ENCODE results near the gene AVEN. TPM values are rescaled to one million over a fixed set of nuclear protein-coding genes. Genes with fewer than 3 reads are reported as not detected.

The AVEN gene
- total RNA-seq, 4 donors from 2014 or later, result 14.8 to 38.7 (median 26.9) TPM

- WGBS, 2 donors (ENCODE audit: low coverage in 1 of 2), result 80 to 96% methylated on average over 3 of the region's 4 CpGs
- H3K27me3 ChIP-seq, result no peaks in the 10 kb centered on the region
- no peaks in the 10 kb centered on the region for H3K36me3 ChIP-seq
- no peak overlapping the region for H3K4me3 ChIP-seq
- TF ChIP-seq POLR2A (IDR thresholded peaks at IDR 0.05) (no peak), EP300 (IDR thresholded peaks at IDR 0.05) (no peak), POLR2AphosphoS5 (IDR thresholded peaks at IDR 0.05) (no peak), CTCF (IDR thresholded peaks at IDR 0.05) (no peak)
- H3K27ac ChIP-seq, result no peak overlapping the region
- ATAC-seq, result no peak
- peaks cover 0 to 5% (median 0%) of the 10 kb centered on the region in 3 donors for H3K4me1 ChIP-seq
- no peaks in the 10 kb centered on the region for H3K9me3 ChIP-seq
Observed at GRCh38 chr15:33988384-33988783, 50.6 kb downstream of the AVEN start.

- ATAC-seq, result no peak
- Histone ChIP-seq H3K36me3 (no peaks in the 10 kb centered on the region), H3K27ac (no peak overlapping the region), H3K27me3 (no peaks in the 10 kb centered on the region), H3K4me1 (peaks cover 0 to 5% (median 0%) of the 10 kb centered on the region in 3 donors), H3K4me3 (no peak overlapping the region), H3K9me3 (no peaks in the 10 kb centered on the region)
- no peak for TF ChIP-seq EP300 (IDR thresholded peaks at IDR 0.05)
- TF ChIP-seq CTCF (IDR thresholded peaks at IDR 0.05), result no peak
- no peak for TF ChIP-seq POLR2A (IDR thresholded peaks at IDR 0.05)
- TF ChIP-seq POLR2AphosphoS5 (IDR thresholded peaks at IDR 0.05), result no peak
- 94 to 96% methylated on average over 2 of the region's 3 CpGs for WGBS, 2 donors (ENCODE audit: low coverage in 1 of 2)
Observed at GRCh38 chr15:33987444-33987843, 51.6 kb downstream of the AVEN start.

- ATAC-seq, result no peak
- Histone ChIP-seq H3K4me1 (peaks cover 0 to 5% (median 0%) of the 10 kb centered on the region in 3 donors), H3K27ac (no peak overlapping the region), H3K36me3 (no peaks in the 10 kb centered on the region), H3K9me3 (no peaks in the 10 kb centered on the region), H3K27me3 (no peaks in the 10 kb centered on the region), H3K4me3 (no peak overlapping the region)
- no peak for TF ChIP-seq EP300 (IDR thresholded peaks at IDR 0.05)
- TF ChIP-seq POLR2A (IDR thresholded peaks at IDR 0.05), result no peak
- TF ChIP-seq CTCF (IDR thresholded peaks at IDR 0.05), result no peak
- TF ChIP-seq POLR2AphosphoS5 (IDR thresholded peaks at IDR 0.05), result no peak
- 50% methylated on average over 2 of the region's 3 CpGs; no CpG with 5 or more reads in 1 of the 2 donors for WGBS, 2 donors (ENCODE audit: low coverage in 1 of 2)
Observed at GRCh38 chr15:33985751-33986150, 53.3 kb downstream of the AVEN start.

- peaks cover 0 to 5% (median 0%) of the 10 kb centered on the region in 3 donors for H3K4me1 ChIP-seq
- WGBS, 2 donors (ENCODE audit: low coverage in 1 of 2), result no CpG with 5 or more reads among the region's 1 CpG
- no peak overlapping the region for H3K4me3 ChIP-seq
- no peaks in the 10 kb centered on the region for H3K27me3 ChIP-seq
- ATAC-seq, result no peak
- no peaks in the 10 kb centered on the region for H3K9me3 ChIP-seq
- no peak for TF ChIP-seq CTCF (IDR thresholded peaks at IDR 0.05)
- no peak overlapping the region for H3K27ac ChIP-seq
- H3K36me3 ChIP-seq, result no peaks in the 10 kb centered on the region
Observed at GRCh38 chr15:33985287-33985686, 53.7 kb downstream of the AVEN start.

GRCh38 chr15:33982516-33982915 is 56.5 kb downstream of the AVEN start:
- ATAC-seq, result no peak
- no peaks in the 10 kb centered on the region for H3K36me3 ChIP-seq
- no peak overlapping the region for H3K27ac ChIP-seq
- H3K4me3 ChIP-seq, result no peak overlapping the region
- H3K9me3 ChIP-seq, result no peaks in the 10 kb centered on the region
- 79 to 100% methylated on average over 1 of the region's 1 CpG for WGBS, 2 donors (ENCODE audit: low coverage in 1 of 2)
- TF ChIP-seq EP300 (IDR thresholded peaks at IDR 0.05), result no peak
- TF ChIP-seq CTCF (IDR thresholded peaks at IDR 0.05), result no peak
- TF ChIP-seq POLR2A (IDR thresholded peaks at IDR 0.05), result no peak
- TF ChIP-seq POLR2AphosphoS5 (IDR thresholded peaks at IDR 0.05), result no peak
- peaks cover 0 to 5% (median 0%) of the 10 kb centered on the region in 3 donors for H3K4me1 ChIP-seq
- no peaks in the 10 kb centered on the region for H3K27me3 ChIP-seq
